WTC11 (cell line): Measurements from ENCODE around the gene ASB3. TPM values are rescaled to one million over a fixed set of nuclear protein-coding genes. Genes with fewer than 3 reads are reported as not detected.

Experiments
- ATAC-seq: fragments of 200-7000 bp; cut with Tn5 transposase; 2 replicates; pipeline ENCODE4 v1.10.0; 2021; ENCODE audit warnings: mild to moderate bottlenecking, moderate library complexity
- CTCF ChIA-PET: fragments of 300-600 bp; sonication (Branson Sonifier 250); formaldehyde crosslinking; loops from one replicate; lab custom pipeline; 2021; ENCODE audit warnings: antibody characterized with exemption; lab: Charles Lee
- POLR2A ChIA-PET: fragments of 350-600 bp; sonication (Branson Sonifier 250); formaldehyde crosslinking; loops from one replicate; lab custom pipeline; 2021; ENCODE audit warnings: antibody characterized with exemption; lab: Charles Lee
- DNase-seq: peaks from one replicate; pipeline ENCODE4 v3.0.0; 2021; ENCODE audit warnings: low spot score
- H3K27ac Mint-ChIP-seq: 2 replicates; pipeline ENCODE4 v1.8.0; 2021; ENCODE audit warnings: mixed read lengths
- H3K27me3 Mint-ChIP-seq: 2 replicates; pipeline ENCODE4 v1.8.0; 2021; ENCODE audit warnings: low read depth, mild to moderate bottlenecking, moderate library complexity, mixed read lengths
- H3K36me3 Mint-ChIP-seq: 2 replicates; pipeline ENCODE4 v1.8.0; 2021; ENCODE audit warnings: mixed read lengths
- H3K4me1 Mint-ChIP-seq: 2 replicates; pipeline ENCODE4 v1.8.0; 2022; ENCODE audit warnings: mixed read lengths
- H3K4me3 Mint-ChIP-seq: 2 replicates; pipeline ENCODE4 v1.8.0; 2021; ENCODE audit warnings: mild to moderate bottlenecking, moderate library complexity, mixed read lengths
- H3K9me3 Mint-ChIP-seq: 2 replicates; pipeline ENCODE4 v1.8.0; 2021; ENCODE audit warnings: mixed read lengths
- FOXK1 ChIP-seq: sonication (generic); formaldehyde crosslinking; IDR thresholded peaks from 2 replicates; pipeline ENCODE4 v1.8.0; 2022; ENCODE audit warnings: mild to moderate bottlenecking, moderate library complexity, missing genetic modification reagents
- GRHL2 ChIP-seq: fragments of 250-450 bp; sonication (Bioruptor Pico); IDR thresholded peaks from 2 replicates; pipeline ENCODE4 v1.8.0; 2022; ENCODE audit warnings: mild to moderate bottlenecking, moderate library complexity; ENCODE audit not compliant: insufficient replicate concordance, severe bottlenecking
- IRF2 ChIP-seq: sonication (generic); formaldehyde crosslinking; IDR thresholded peaks from 2 replicates; pipeline ENCODE4 v1.8.0; 2022; ENCODE audit warnings: low read depth, missing genetic modification reagents, borderline replicate concordance
- total RNA-seq: library from RNA; stranded (reverse); gene quantifications from 3 replicates; pipeline ENCODE4 v1.2.3, GENCODE V29; 2021
- TF ChIP-seq, protein P1 (sequence below): sonication (generic); formaldehyde crosslinking; IDR thresholded peaks from 2 replicates; pipeline ENCODE4 v1.8.0; 2022; ENCODE audit warnings: missing genetic modification reagents
- TF ChIP-seq, protein P2 (sequence below): sonication (generic); formaldehyde crosslinking; IDR thresholded peaks from 2 replicates; pipeline ENCODE4 v1.8.1; 2022; ENCODE audit warnings: low read depth, missing genetic modification reagents, borderline replicate concordance
- TF ChIP-seq, protein P3 (sequence below): sonication (generic); formaldehyde crosslinking; IDR thresholded peaks from 2 replicates; pipeline ENCODE4 v1.8.0; 2022; ENCODE audit warnings: mild to moderate bottlenecking, missing genetic modification reagents
- TF ChIP-seq, protein P4 (sequence below): sonication (generic); formaldehyde crosslinking; IDR thresholded peaks from 2 replicates; pipeline ENCODE4 v1.8.0; 2023; ENCODE audit warnings: missing genetic modification reagents, mild to moderate bottlenecking, borderline replicate concordance
- TF ChIP-seq, protein P5 (sequence below): sonication (generic); formaldehyde crosslinking; IDR thresholded peaks from 2 replicates; pipeline ENCODE4 v1.8.1; 2023; ENCODE audit warnings: mild to moderate bottlenecking, missing genetic modification reagents
- TF ChIP-seq, protein P6 (sequence below): sonication (generic); formaldehyde crosslinking; IDR thresholded peaks from 2 replicates; pipeline ENCODE4 v1.8.0; 2022; ENCODE audit warnings: mild to moderate bottlenecking, missing genetic modification reagents
- TF ChIP-seq, protein P7 (sequence below): sonication (generic); formaldehyde crosslinking; IDR thresholded peaks from 2 replicates; pipeline ENCODE4 v1.8.1; 2023; ENCODE audit warnings: mild to moderate bottlenecking, missing genetic modification reagents, borderline replicate concordance

Gene ASB3
- total RNA-seq, 1 experiment from 2014 or later: 30.2 TPM

DNA sequence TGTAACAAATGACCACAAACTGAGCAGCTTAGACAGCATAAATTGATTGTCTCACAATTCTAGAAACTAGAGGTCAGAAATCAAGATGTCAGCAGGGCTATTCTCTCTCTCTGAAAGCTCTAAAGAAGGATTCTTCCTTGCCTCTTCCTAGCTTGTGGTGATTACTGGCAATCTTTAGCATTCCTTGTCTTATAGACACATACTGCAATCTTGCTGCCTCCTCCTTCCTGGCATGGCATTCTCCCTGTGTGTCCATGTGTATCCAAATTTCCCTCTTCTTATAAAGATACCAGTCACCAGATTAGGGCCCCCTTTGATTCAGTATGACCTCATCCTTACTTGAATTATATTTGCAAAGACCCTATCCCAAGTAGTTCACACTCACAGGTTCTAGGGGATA, 2.3 kb downstream of the ASB3 start (continued):
- TF ChIP-seq FOXK1 (CRISPR knock-in tag): no peak
- TF ChIP-seq, protein P1, sequence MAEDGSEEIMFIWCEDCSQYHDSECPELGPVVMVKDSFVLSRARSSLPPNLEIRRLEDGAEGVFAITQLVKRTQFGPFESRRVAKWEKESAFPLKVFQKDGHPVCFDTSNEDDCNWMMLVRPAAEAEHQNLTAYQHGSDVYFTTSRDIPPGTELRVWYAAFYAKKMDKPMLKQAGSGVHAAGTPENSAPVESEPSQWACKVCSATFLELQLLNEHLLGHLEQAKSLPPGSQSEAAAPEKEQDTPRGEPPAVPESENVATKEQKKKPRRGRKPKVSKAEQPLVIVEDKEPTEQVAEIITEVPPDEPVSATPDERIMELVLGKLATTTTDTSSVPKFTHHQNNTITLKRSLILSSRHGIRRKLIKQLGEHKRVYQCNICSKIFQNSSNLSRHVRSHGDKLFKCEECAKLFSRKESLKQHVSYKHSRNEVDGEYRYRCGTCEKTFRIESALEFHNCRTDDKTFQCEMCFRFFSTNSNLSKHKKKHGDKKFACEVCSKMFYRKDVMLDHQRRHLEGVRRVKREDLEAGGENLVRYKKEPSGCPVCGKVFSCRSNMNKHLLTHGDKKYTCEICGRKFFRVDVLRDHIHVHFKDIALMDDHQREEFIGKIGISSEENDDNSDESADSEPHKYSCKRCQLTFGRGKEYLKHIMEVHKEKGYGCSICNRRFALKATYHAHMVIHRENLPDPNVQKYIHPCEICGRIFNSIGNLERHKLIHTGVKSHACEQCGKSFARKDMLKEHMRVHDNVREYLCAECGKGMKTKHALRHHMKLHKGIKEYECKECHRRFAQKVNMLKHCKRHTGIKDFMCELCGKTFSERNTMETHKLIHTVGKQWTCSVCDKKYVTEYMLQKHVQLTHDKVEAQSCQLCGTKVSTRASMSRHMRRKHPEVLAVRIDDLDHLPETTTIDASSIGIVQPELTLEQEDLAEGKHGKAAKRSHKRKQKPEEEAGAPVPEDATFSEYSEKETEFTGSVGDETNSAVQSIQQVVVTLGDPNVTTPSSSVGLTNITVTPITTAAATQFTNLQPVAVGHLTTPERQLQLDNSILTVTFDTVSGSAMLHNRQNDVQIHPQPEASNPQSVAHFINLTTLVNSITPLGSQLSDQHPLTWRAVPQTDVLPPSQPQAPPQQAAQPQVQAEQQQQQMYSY: no peak
- TF ChIP-seq IRF2 (CRISPR knock-in tag): no peak
- TF ChIP-seq, protein P2, sequence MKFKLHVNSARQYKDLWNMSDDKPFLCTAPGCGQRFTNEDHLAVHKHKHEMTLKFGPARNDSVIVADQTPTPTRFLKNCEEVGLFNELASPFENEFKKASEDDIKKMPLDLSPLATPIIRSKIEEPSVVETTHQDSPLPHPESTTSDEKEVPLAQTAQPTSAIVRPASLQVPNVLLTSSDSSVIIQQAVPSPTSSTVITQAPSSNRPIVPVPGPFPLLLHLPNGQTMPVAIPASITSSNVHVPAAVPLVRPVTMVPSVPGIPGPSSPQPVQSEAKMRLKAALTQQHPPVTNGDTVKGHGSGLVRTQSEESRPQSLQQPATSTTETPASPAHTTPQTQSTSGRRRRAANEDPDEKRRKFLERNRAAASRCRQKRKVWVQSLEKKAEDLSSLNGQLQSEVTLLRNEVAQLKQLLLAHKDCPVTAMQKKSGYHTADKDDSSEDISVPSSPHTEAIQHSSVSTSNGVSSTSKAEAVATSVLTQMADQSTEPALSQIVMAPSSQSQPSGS: no peak
- TF ChIP-seq, protein P3, sequence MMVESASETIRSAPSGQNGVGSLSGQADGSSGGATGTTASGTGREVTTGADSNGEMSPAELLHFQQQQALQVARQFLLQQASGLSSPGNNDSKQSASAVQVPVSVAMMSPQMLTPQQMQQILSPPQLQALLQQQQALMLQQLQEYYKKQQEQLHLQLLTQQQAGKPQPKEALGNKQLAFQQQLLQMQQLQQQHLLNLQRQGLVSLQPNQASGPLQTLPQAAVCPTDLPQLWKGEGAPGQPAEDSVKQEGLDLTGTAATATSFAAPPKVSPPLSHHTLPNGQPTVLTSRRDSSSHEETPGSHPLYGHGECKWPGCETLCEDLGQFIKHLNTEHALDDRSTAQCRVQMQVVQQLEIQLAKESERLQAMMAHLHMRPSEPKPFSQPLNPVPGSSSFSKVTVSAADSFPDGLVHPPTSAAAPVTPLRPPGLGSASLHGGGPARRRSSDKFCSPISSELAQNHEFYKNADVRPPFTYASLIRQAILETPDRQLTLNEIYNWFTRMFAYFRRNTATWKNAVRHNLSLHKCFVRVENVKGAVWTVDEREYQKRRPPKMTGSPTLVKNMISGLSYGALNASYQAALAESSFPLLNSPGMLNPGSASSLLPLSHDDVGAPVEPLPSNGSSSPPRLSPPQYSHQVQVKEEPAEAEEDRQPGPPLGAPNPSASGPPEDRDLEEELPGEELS: no peak
- TF ChIP-seq, protein P4, sequence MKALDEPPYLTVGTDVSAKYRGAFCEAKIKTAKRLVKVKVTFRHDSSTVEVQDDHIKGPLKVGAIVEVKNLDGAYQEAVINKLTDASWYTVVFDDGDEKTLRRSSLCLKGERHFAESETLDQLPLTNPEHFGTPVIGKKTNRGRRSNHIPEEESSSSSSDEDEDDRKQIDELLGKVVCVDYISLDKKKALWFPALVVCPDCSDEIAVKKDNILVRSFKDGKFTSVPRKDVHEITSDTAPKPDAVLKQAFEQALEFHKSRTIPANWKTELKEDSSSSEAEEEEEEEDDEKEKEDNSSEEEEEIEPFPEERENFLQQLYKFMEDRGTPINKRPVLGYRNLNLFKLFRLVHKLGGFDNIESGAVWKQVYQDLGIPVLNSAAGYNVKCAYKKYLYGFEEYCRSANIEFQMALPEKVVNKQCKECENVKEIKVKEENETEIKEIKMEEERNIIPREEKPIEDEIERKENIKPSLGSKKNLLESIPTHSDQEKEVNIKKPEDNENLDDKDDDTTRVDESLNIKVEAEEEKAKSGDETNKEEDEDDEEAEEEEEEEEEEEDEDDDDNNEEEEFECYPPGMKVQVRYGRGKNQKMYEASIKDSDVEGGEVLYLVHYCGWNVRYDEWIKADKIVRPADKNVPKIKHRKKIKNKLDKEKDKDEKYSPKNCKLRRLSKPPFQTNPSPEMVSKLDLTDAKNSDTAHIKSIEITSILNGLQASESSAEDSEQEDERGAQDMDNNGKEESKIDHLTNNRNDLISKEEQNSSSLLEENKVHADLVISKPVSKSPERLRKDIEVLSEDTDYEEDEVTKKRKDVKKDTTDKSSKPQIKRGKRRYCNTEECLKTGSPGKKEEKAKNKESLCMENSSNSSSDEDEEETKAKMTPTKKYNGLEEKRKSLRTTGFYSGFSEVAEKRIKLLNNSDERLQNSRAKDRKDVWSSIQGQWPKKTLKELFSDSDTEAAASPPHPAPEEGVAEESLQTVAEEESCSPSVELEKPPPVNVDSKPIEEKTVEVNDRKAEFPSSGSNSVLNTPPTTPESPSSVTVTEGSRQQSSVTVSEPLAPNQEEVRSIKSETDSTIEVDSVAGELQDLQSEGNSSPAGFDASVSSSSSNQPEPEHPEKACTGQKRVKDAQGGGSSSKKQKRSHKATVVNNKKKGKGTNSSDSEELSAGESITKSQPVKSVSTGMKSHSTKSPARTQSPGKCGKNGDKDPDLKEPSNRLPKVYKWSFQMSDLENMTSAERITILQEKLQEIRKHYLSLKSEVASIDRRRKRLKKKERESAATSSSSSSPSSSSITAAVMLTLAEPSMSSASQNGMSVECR: no peak
- TF ChIP-seq, protein P5, sequence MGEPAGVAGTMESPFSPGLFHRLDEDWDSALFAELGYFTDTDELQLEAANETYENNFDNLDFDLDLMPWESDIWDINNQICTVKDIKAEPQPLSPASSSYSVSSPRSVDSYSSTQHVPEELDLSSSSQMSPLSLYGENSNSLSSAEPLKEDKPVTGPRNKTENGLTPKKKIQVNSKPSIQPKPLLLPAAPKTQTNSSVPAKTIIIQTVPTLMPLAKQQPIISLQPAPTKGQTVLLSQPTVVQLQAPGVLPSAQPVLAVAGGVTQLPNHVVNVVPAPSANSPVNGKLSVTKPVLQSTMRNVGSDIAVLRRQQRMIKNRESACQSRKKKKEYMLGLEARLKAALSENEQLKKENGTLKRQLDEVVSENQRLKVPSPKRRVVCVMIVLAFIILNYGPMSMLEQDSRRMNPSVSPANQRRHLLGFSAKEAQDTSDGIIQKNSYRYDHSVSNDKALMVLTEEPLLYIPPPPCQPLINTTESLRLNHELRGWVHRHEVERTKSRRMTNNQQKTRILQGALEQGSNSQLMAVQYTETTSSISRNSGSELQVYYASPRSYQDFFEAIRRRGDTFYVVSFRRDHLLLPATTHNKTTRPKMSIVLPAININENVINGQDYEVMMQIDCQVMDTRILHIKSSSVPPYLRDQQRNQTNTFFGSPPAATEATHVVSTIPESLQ (CRISPR knock-in tag): no peak
- TF ChIP-seq GRHL2 (CRISPR knock-in tag): no peak

DNA sequence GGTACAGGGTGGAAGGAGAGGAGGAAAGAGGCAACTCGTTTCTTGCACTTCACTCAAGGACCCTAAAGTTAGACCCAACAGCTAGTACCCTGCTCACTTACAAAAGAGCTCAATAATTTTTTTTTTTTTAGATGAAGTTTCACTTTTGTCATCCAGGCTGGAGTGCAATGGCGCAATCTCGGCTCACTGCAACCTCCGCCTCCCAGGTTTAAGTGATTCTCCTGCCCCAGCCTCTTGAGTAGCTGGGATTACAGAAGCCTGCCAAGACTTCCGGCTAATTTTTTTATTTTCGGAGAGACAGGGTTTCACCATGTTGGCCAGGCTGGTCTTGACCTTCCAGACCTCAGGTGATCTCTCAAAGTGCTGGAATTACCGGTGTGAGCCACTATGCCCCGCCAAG, 4.1 kb downstream of the ASB3 start:
- Mint-ChIP-seq H3K27ac (0 out of 2 replicates have a peak overlapping the region, but pooled peaks have one; percentile 49), H3K36me3 (peaks cover 30% of the 10 kb centered on the region), H3K4me3 (0 out of 2 replicates have a peak overlapping the region, but pooled peaks have one; percentile 17)
- ChIA-PET POLR2A (no interaction called here), CTCF (no interaction called here)
- no peak for ATAC-seq
- TF ChIP-seq, protein P6, sequence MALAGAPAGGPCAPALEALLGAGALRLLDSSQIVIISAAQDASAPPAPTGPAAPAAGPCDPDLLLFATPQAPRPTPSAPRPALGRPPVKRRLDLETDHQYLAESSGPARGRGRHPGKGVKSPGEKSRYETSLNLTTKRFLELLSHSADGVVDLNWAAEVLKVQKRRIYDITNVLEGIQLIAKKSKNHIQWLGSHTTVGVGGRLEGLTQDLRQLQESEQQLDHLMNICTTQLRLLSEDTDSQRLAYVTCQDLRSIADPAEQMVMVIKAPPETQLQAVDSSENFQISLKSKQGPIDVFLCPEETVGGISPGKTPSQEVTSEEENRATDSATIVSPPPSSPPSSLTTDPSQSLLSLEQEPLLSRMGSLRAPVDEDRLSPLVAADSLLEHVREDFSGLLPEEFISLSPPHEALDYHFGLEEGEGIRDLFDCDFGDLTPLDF: no peak
- TF ChIP-seq, protein P7, sequence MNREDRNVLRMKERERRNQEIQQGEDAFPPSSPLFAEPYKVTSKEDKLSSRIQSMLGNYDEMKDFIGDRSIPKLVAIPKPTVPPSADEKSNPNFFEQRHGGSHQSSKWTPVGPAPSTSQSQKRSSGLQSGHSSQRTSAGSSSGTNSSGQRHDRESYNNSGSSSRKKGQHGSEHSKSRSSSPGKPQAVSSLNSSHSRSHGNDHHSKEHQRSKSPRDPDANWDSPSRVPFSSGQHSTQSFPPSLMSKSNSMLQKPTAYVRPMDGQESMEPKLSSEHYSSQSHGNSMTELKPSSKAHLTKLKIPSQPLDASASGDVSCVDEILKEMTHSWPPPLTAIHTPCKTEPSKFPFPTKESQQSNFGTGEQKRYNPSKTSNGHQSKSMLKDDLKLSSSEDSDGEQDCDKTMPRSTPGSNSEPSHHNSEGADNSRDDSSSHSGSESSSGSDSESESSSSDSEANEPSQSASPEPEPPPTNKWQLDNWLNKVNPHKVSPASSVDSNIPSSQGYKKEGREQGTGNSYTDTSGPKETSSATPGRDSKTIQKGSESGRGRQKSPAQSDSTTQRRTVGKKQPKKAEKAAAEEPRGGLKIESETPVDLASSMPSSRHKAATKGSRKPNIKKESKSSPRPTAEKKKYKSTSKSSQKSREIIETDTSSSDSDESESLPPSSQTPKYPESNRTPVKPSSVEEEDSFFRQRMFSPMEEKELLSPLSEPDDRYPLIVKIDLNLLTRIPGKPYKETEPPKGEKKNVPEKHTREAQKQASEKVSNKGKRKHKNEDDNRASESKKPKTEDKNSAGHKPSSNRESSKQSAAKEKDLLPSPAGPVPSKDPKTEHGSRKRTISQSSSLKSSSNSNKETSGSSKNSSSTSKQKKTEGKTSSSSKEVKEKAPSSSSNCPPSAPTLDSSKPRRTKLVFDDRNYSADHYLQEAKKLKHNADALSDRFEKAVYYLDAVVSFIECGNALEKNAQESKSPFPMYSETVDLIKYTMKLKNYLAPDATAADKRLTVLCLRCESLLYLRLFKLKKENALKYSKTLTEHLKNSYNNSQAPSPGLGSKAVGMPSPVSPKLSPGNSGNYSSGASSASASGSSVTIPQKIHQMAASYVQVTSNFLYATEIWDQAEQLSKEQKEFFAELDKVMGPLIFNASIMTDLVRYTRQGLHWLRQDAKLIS (CRISPR knock-in tag): no peak
- TF ChIP-seq, all 79 proteins: peak for 0
- Mint-ChIP-seq H3K27me3 (no peaks in the 10 kb centered on the region), H3K9me3 (peaks cover 9% of the 10 kb centered on the region), H3K4me1 (peaks cover 35% of the 10 kb centered on the region)
- DNase-seq: no peak
